Measurements from ENCODE around the gene PTPN18.
"Not testable (repeated sequence)": the region's sequence is repeated elsewhere in the genome, so short reads cannot be mapped to it uniquely, and the experiment has no call there.

The PTPN18 gene

DNA sequence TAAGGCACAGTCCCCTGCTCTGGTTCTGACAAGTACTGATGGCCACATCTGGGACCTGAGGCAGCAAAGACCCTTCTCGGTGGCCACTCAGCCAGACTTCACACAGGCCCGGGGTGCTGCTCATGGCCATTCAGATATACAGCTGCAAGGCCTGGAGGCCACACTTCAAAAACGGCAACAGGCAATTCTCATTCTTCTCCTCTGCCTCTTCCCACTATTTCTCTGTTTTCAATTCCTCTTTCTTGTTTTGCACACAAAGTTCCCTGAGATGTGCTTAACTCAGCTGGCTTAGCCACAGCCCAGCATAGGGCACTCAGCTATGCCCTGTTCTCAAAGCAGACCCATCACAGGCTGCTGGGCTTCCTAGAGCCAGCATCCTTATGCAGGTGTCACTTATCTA is 29.9 kb downstream of the PTPN18 start:
- peak; percentile 55 for DNase-seq

DNA sequence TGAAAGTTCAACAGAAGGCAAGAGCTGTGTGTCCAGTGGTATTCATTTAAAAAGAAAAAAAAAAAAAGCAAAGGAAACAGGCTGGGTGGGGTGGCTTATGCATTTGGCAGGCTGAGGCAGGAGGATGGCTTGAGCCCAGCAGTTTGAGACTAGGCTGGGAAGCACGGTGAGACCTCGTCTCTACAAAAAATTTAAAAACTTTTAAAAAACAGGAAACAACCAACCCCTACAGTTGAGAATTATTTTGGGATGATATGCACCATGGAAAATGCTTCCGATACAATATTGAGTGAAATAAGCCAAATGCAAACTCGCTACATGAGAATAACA is 31.2 kb downstream of the PTPN18 start:
- DNase-seq, result no peak

DNA sequence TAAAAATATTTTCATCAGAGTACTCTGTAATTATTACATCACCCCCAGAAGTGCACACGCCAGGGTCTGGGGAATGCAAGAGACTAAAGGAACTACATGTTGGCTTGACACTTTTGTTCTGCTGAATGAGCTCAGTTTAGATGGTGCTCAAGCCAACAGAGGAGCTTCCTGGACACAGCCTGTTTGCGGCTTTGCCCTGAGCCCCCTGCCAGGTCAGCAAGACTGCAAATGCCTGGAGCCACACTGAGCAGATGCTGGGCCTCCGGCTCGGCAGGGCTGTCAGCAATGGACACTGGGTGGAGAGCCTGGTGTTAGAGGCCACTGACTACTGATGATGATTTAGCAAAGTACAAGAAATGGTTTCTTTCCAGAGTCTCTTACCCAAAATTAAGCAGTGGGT is 31.9 kb downstream of the PTPN18 start:
- no peak for DNase-seq

DNA sequence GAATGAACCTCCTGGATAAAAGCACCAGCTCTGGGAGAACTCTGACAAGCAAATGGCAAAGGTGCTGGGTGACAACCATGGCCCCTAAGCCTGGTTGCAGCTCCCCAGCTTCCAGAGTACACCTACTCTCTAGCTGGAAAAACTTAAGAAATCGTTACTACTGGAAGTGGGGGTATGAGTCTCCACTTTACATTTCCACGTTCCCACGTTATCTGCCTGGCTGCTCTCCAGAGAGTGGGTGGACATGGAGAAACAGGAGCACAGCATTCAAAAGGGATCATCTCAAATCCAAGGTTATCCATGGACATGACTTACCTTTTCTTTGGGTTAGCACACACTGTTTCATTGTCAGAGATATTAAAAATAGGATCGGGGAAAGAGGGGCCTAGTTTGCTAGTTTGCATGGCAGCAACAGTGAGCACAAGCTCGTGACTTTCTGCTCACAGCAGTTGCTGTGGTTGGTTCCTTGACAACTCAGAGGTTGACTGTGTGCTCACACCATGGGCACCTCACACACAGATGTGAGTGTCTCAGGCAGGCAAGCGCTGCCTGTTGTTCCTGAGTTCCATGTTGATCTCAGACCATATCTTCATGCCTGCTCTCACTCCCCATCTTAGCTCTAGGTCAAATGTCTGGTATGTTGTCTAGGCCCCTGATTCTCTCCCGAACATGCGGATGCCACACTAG is 32.5 kb downstream of the PTPN18 start:
- no peak for DNase-seq

DNA sequence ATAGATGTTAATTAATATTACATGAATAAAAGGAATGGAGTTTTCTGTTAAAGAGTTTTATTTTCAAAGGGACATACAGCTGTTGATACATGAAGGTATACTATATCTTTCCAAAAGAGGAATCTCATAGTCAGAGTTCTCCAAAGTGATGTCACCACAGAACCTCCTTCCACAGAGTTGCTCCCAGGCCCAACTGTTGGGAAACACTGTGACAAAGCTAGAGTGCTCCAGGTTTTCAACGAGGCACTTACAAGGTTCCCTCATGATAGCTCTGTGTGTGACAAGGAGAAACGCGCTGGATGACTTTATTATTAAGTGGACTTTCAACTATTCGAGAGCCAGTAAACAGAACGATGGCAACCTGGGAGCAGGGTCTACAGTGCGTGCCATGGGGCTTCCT is 33.5 kb downstream of the PTPN18 start:
- peak; percentile 52 for DNase-seq

DNA sequence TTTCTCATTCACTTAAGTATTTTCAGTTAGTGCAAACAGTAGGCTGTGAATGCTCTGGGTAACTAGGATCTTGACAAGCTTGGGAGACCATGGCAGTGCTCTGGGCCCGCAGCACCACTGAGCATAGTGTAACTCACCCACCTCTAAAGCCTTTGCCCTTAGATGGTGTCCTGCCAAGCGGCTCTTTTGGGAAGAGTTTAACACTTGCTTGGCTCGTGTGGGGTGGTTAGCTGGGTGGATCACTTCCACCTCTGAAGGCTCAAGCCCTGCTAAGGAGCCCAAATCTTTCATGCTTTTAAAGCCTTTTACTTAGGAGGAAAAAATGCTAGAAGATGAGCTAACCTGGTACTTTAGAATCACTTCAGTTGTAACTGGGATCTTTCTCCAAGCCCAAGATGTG is 33.9 kb downstream of the PTPN18 start:
- DNase-seq, result no peak

DNA sequence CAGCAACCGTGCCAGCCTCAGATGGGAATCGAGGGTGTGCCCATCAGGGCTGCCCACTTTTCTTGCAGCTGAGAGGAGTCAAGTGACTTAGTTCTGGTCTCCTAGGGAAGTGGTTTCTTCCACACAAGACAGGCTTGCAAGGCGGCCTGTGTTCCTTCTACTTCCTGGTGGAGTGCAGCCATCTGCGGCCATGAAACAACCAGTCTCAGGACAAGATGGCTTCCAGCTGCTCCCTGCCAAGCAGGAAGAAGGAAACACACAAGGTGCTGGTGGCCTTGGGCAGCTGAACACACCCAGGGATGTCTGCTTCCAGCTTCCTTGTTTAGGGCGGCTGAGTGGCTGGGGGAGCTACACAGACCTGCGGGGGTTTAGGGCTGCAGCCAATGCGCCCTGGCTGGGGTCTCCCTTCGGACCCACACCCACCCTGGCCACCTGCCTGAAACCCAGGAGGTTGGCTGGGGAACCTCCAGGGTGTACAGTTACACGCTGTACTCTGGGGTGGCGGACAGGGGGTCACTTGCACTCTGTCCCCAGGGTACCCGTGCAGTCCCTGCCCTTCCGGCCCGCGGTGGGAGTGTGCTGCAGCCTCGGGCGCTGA is 34.7 kb downstream of the PTPN18 start:
- DNase-seq, result peak; percentile 62

DNA sequence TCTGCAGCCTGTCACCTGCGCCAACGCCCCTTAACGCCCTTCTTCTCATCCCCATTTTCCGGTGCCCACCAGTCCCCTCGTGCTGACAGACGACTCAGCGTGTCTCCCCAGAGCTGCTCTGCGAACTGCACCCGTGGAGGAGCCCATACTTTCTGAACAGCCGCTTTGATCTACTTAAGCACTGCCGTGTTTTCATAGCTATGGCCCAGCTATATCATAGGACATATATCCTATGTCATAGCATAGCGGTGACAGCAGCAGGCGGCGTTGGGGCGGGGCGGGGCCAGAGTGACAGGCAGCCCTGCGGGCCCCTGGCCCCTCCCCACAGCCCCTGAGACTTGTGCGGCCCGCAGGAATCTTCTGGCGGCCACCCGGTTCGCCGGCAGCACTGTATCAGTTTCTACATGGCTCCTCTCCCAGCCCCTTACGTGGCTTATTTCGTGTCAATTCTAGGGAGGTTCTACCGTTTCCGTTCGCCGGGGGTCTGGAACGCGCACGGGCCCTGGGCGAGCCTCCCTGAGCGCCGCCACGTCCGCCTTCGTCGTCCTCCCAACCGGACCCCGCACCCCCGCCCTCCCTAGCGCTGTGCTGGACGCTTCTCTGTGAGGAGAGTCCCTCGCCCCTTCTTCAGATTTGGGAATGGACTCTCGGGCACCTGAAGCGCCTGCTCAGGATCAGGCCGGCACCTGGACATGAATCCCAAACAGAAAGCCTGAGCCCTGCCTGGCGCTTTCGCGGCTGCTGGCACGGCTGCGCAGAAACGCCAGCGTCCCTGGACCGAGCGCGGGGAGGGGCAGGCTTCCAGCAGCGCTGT is 35.4 kb downstream of the PTPN18 start:
- DNase-seq, result peak; percentile 86

DNA sequence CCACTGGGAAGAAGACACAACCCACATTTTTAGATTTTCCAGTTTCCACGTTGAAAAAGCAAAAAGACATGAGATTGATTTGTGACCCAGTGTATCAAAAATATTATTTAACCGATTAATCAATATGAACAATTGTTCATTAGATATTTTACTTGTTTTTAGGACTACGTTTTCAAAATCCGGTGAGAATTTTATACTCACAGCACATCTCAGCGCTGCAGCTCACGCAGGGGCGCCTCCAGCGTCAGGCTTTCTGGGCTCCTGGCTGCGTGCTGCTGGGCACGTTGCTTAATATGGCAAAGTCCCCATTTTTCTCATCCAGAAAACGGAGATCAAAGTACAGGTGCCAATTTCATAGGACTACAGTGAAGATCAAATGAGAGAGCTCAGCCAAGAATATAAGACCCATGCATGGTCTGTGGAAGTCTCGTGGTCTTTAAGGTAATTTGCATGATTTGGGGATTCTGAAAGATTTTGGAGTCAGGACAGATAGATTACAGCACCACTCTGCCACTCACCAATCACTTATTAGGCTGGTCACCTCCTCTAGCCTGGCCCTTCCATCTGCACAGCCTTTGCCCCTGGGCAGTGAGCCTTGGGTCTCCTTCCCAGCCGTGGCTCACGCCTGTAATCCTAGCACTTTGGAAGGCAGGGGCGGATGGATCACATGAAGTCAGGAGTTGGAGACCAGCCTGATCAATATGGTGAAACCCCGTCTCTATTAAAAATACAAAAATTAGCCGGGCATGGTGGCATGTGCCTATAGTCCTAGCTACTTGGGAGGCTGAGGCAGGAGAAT is 36.2 kb downstream of the PTPN18 start:
- DNase-seq, result peak; percentile 49

DNA sequence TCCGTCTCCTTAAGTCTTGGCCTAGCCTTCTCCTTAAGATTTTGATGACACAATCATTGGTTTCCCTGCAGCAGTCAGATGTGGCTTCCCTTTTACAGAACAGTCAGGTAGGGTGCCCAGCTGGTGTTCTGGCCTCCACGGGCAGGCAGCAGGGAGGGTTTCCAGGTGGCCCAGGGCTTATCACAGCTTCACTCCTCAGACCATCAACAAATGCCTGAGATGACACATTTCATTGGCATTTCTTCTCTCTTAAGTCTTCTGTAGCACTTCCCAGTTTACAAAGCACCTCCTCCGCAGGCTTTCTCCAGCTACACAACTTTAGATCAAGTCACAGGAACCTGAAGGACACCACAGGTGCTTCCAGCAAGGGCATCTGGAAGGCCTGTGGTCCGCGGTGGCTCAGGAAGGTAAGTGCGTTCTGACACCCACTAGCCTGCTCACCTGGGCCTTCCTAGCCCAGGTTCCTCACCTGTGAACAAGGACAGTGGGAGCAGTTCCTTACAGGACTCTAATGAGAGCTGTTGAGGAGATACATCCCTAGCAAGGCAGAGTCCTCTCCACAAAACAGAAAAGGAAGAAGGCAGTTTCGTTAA is 37.6 kb downstream of the PTPN18 start:
- no peak for DNase-seq

DNA sequence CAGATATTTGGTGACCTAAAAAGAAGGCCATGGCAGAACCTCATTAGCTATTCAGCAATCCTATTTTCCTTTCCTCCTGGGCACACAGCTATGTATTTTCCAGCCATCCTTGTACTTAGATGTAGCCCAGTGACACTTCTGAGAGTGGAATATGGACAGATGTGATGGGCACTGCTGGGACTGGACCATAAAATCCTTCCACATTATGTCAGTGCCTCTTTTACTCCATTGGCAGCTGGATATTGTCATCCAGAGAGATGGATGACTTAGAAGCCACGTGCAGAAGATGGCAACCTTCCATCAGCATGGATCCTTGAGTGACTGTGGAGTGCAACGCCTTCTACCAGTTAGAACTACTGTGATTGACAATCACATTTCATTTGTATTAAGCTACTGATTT is 50.4 kb downstream of the PTPN18 start:
- DNase-seq, result not testable (repeated sequence)

DNA sequence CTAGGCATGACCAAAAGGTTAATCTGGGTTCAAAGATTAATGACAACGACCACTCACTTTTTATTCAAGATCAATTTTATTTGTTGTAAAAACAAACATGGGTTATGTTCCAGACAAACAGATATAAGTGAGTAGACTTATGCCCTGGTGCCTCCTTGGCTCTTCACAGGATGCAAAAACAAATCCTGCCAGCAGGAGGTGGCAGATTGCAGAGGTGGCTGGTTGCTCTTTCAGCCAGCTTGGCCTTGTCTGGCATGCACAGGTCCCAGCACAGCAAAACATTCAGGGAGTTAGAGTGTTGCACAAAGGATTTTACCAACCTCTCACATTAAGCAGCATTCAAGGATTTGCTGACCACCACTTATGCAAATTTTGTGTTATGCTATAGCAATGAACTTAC is 60.8 kb downstream of the PTPN18 start:
- DNase-seq, result not testable (repeated sequence)

DNA sequence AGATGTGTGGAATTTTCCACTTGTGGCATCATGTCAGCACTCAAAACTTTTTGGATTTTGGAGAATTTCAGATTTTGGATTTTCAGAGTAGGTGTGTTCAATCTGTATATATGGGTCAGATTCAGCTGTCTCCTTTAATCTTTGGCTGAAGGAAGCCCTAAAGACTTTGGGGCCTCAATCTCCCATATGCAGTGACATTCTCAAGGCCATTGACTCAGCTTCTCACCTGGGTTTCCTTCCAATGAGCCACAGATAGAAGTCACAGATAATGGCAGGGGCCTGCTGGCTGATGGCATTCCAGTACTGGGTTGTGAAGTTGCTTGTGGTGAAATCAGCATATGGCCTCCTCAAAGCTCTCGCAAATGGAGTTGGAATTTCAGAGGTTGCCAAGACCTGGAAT is 63.0 kb downstream of the PTPN18 start:
- not testable (repeated sequence) for DNase-seq

Measured in suppressor macrophage treated with lipopolysaccharide for 4 hours (primary cell).